CD4-positive, alpha-beta T cell treated with Interleukin-15 for 4 hours (primary cell): Measurements from ENCODE around the gene CLPTM1.
"Not testable (repeated sequence)": the region's sequence is repeated elsewhere in the genome, so short reads cannot be mapped to it uniquely, and the experiment has no call there.

Source experiments
- DNase-seq: peaks from one replicate; pipeline ENCODE4 v3.0.0-alpha.2; 2020; ENCODE audit warnings: low spot score

CLPTM1 gene

DNA sequence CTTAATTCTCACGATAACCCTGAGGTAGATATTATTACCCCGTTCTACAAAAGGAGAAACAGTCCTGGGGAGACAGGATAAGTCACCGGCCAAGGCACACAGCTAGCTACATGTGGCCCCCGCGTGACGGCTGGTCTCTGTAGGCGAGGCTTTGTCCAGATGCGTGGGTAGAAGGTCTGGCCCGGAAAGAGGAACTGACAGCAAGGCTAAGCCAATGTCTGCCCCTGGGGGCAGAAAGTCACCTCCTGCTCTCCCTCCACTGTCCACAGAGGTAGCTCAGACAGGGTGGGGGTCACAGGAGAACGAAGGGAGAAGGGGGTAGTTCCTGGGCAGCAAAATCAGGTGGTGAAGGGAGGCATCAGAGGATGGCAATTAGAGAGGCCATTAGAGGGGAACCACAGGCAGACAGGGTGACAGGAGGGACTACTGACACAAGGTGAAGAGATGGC, 11.4 kb upstream of the CLPTM1 start:
- DNase-seq = no peak

DNA sequence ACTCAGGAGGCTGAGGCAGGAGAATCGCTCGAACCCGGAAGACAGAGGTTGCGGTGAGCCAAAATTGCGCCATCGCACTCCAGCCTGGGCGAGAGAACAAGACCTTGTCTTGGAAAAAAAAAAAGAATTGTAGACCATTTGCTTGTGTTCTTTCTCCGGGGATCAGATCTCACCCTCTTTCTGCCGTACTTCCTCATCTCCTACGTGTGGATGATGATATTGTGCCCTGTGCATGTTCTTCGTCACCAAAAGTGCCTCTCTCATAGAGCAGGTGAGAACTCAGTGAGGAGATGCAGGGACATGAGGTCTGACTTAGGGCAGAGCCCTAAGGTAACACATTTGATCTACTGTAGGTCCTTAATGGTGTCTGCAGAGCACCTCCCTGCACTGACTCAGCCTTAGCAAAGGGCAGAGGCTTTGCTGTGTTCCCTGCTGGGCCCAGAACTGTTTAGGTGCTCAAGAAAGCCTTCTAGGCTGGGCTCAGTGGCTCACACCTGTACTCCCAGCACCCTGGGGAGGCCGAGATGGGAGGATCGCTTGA, 8.1 kb upstream of the CLPTM1 start:
- no peak for DNase-seq

GRCh38 chr19:44948237-44948636, 6.9 kb upstream of the CLPTM1 start:
- no peak for DNase-seq

DNA sequence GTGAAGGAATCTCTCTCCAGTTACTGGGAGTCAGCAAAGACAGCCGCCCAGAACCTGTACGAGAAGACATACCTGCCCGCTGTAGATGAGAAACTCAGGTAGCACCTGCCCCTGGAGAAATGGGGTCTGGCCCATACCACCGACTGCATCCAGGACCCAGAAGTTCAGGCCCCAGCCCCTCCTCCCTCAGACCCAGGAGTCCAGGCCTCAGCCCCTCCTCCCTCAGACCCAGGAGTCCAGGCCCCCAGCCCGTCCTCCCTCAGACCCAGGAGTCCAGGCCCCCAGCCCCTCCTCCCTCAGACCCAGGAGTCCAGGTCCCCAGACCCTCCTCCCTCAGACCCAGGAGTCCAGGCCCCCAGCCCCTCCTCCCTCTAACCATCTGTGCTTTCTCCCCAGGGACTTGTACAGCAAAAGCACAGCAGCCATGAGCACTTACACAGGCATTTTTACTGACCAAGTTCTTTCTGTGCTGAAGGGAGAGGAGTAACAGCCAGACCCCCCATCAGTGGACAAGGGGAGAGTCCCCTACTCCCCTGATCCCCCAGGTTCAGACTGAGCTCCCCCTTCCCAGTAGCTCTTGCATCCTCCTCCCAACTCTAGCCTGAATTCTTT, 6.3 kb upstream of the CLPTM1 start:
- DNase-seq = no peak

DNA sequence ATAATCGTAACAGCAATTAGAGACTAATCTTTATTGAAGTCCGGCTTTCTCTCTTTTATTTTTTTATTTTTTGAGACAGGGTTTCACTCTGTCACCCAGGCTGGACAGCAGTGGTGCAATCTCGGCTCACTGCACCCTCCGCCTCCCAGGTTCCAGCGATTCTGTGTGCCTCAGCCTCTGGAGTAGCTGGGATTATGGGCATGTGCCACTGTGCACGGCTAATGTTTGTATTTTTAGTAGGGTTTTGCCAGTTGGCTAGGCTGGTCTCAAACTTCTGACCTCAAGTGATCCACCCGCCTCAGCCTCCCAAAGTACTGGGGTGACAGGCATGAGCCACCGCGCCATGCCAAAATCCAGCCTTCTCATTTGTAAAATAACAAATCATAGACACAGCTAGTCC, 5.6 kb upstream of the CLPTM1 start:
- no peak for DNase-seq

GRCh38 chr19:44951179-44952159, 3.7 kb upstream of the CLPTM1 start:
- DNase-seq = peak; percentile 81

DNA sequence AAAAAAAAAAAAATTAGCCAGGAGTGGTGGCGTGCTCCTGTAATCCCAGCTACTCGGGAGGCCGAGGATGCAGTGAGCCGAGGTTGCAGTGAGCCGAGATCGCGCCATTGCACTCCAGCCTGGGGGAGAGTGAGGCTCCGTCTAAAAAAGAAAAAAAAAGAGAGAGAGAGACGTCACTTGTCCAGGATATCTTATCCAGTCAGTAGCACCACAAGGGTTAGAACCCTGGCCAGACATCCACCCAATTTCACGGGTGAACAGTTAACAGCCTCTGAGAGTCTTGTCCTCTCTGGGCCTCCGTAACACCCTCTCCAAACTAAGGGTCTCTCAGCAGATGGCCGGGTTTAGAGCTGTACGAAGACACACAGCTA, 917 bp upstream of the CLPTM1 start:
- DNase-seq = no peak

DNA sequence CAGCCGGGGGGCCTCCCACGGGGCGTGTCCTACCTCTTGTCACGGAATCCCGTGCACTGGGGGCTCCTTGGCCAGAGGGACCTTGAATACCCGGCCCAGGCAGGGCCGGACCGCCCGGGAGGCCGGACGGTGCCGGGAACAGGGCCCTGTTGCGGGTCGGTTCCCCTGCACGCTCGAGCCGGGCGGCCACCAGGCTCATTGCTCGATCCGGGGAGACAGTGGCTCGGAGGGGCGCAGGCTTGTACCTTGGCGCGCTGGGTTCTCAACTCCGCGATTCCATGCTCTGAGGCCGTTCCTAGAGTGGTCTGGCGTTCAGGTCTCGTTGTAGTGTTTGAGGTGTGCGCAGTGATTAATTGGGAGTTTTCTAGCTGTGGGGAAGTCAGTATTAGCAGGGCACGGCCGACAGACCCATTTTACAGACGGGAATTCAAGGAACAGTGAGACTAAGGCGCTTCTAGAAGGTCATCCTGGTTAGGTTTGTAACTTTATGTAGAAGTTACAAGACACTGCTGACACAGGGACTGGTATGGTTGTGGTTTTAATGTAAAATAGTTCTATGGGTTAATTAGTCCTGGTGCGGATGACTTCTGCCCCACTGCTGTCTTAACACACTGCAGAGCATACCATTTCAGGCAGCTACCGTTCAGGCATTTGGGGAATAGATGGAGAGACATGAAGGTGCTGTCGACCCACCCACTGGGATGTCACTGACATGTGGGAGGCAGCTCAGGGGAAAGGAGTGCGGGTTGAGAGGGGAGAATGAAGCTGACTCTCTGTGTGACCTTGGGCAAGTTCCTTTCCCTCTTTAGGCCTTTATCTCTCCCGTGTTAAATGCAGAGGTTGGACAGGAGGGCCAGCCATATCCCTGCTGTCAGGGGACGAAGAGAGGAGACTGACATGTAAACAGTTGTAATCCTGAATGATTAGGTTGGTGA, 592 bp downstream of the CLPTM1 start:
- DNase-seq = peak; percentile 1

DNA sequence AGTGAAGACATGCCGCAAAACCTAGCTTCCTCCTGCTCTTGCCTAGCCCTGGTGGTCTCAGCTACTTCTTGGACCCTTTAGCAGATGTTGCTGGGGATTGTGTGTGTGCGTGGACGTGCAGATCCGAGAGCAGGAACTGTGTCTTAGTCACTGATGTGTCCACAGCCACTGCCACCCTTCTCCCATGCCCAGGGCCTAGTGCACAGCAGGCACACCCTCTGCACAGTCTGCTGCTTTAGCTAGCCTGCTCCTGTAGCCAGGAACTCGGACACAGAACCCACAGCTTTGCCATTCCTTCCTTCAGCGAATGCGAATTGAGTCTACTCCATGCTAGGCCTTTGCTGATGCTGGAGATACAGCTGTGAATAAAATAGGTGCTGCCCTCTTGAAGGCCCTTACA, 2.3 kb downstream of the CLPTM1 start:
- DNase-seq = no peak

- DNase-seq = no peak
These were observed 2.9 kb downstream of the CLPTM1 start for GRCh38 chr19:44958090-44958489.

DNA sequence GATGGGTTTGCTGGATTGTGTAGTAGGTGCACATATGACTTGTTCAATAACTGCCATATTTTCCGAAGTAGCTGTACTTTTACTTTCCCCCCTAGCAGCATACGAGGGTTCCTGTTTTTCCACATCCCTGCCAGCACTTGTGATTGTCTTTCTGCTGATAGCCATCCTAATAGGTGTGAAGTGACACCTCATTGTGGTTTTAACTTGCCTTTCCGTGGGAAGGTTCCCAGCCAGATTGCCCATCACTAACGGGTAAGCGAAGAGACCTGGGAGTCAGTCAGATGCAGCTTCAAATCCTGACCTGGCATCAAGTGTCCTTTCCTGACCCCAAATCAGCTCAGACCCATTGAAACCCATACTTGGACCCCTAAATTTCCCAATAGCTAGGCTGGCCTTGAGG, 4.5 kb downstream of the CLPTM1 start:
- DNase-seq = no peak

DNA sequence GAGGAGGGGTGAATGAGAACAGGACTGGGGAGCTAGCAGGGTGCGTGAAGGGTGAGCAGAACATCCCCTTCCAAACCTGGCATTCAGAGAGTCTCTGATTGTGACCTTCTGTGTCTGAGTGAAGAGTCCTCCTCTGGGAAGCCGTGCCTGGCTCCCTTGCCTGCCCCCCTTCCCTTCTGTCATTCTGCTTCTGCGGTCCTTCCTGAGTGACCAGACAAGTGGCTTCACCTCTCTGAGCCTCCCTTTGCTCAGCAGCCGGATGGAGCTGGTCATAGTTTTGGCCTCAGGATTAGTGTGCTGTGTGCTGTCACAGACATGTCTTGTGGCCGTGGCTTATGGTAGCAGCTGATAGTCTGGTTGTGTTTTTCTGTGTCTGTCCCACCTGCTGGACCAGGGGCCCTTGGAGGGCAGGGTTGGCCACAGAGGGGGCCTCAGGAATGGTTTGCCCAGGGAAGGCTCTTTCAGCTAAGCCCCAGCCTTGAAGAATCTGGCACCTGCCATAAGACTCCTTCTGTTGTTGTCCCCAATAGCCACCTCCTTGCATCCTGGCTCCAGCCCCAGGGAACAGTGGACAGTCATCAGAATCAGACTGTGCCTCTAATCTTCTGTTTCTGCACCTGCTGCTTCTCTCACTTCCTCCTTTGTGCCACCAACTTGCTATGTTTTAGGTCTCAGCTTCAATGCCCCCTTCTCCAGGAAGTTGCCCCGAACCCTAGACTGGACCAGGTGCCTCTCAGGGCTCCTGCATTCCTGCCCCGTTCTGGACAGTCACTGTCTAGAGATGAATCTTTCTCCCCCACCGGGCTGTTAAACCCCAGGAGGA, 5.9 kb downstream of the CLPTM1 start:
- DNase-seq = no peak

- no peak for DNase-seq
These were observed 6.6 kb downstream of the CLPTM1 start for GRCh38 chr19:44961821-44962220.

DNA sequence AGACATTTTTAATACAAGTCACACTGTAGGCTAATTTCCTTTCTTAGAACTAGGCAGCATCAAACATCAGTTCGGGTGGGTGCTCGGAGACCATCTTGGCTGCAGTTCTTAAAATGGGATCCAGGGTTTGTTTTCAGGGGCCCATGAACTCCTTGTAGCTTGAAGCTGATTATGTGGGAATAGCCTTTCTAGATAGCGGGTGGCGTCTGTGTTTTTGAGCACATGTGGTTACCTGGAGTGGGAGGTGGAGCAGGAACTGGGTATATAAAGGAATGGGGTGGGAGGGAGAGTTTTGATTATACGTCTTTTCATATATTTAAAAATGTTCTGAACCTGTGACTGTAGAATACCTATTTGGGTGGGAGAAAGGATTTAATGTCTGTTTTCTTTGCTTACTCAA, 12.9 kb downstream of the CLPTM1 start:
- DNase-seq = no peak

DNA sequence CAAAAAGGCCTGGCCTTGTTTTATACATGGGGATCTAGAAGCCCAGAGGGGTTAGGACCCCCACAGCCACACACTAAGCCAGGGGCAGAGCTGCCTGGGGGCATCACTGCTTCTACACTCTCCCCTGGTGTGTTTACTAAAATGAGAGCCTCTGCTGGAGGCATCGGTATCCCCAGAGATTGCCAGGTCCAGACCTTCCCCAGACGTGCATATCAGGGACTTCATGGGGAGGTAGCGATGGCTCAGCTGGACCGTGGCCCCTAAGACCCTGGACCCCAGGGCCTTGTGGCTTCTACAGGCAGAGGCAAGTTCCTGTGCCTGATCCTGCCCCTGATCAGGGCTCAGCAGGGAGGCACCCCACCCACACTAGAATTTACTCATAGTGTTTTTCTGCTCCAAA, 13.5 kb downstream of the CLPTM1 start:
- DNase-seq = no peak

DNA sequence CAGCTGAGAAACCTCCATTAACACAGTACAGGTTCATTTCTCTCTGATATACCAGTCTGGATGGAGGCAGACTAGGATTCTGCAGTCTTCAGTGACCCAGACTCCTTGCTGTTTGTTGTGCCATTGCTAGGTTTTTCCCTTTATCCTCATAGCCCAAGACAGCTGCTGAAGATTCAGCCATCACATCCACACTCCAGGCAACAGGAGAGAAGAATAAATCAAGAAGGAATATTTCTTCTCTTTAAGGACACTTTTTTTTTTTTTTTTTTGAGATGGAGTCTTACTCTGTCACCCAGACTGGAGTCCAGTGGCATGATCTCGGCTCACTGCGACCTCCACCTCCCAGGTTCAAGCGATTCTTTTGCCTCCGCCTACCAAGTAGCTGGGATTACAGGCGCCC, 14.3 kb downstream of the CLPTM1 start:
- DNase-seq = no peak

DNA sequence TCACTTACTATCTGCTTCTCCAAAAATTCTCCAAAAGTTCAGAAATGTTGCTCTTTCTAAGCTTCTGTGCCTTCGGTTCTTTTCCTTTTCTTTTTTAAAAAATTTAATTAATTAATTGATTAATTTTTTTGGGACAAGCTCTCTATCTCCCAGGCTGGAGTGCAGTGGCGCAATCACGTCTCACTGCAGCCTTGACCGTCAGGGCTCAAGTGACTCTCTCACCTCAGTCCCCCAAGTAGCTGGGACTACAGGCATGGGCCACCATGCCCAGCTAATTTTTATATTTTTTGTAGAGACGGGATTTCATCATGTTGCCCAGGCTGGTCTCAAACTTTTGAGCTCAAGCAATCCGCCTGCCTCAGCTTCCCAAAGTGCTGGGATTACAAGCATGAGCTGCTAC, 16.3 kb downstream of the CLPTM1 start:
- DNase-seq = not testable (repeated sequence)

GRCh38 chr19:44972802-44973201, 17.6 kb downstream of the CLPTM1 start:
- no peak for DNase-seq

GRCh38 chr19:44973982-44974735, 19.0 kb downstream of the CLPTM1 start:
- no peak for DNase-seq

- no peak for DNase-seq
These were observed 19.7 kb downstream of the CLPTM1 start for GRCh38 chr19:44974857-44975256.
